Measurements from ENCODE around the gene CTDSPL. TPM values are rescaled to one million over a fixed set of nuclear protein-coding genes. Genes with fewer than 3 reads are reported as not detected.

The CTDSPL gene
- total RNA-seq, 1 experiment from 2014 or later = 34.4 TPM

GRCh38 chr3:37906734-37907282 lies 45.1 kb downstream of the CTDSPL start:
- Histone ChIP-seq H3K27me3 (ENCODE audit: insufficient read depth, low read length) (no peaks in the 10 kb centered on the region), H3K4me3 (replicated peaks in 1 of 2; ENCODE audit: low read depth in 1 of 2, low read length in 2 of 2) (no peak overlapping the region), H3K9me3 (ENCODE audit: control insufficient read depth in 1 of 2, insufficient read depth in 1 of 2, low read depth in 1 of 2, low read length in 2 of 2) (no peaks in the 10 kb centered on the region), H3K4me1 (ENCODE audit: control insufficient read depth in 1 of 2, insufficient read depth in 2 of 2, low read length in 2 of 2) (peaks cover 33 to 38% of the 10 kb centered on the region in 2 experiments; a peak in 3 of 4 replicates), H4K20me1 (ENCODE audit: insufficient read depth) (no peaks in the 10 kb centered on the region), H3K36me3 (ENCODE audit: control insufficient read depth in 1 of 2, insufficient read depth in 2 of 2, low read length in 2 of 2) (no peaks in the 10 kb centered on the region), H2AFZ (ENCODE audit: low read depth, low read length, poor library complexity, severe bottlenecking) (no peak overlapping the region), H3K4me2 (ENCODE audit: low read length) (no peak overlapping the region), H3K9me2 (ENCODE audit: insufficient read depth) (no peaks in the 10 kb centered on the region), H3K79me2 (ENCODE audit: insufficient read depth, low read length) (no peaks in the 10 kb centered on the region; the same call in 1 of the 2 replicates), H3K9ac (ENCODE audit: low read length) (no peak overlapping the region), H3K27ac (ENCODE audit: low read depth, low read length) (no peak overlapping the region)
- intact Hi-C loops (cut with micrococcal nuclease) = no loop called here
- ChIA-PET CTCF (no interaction called here), RAD21 (ENCODE audit: low non-redundant PET in 1 of 2, low total read pairs in 2 of 2, uncharacterized antibody in 2 of 2, unreplicated experiment in 2 of 2) (no interaction called here), POLR2A (no interaction called here)
- no peak for ATAC-seq
- BruUV-seq (replicated peaks) = no TSS peak
- DNase-seq (ENCODE audit: low read depth, low spot score) = no peak
- TF ChIP-seq FOSL1 (IDR thresholded peaks at IDR 0.05; ENCODE audit: low read depth) = no peak
- no peak for TF ChIP-seq EZH2 (IDR thresholded peaks at IDR 0.05)
- no peak for TF ChIP-seq ZBTB33 (IDR thresholded peaks at IDR 0.05; ENCODE audit: extremely low read depth, insufficient replicate concordance, low read length)
- TF ChIP-seq YY1 (IDR thresholded peaks at IDR 0.05; ENCODE audit: extremely low read depth, insufficient replicate concordance, low read depth, low read length) = no peak

- Histone ChIP-seq H2AFZ (ENCODE audit: low read depth, low read length, poor library complexity, severe bottlenecking) (no peak overlapping the region), H3K27ac (ENCODE audit: low read depth, low read length) (no peak overlapping the region), H3K9me2 (ENCODE audit: insufficient read depth) (no peaks in the 10 kb centered on the region), H3K4me2 (ENCODE audit: low read length) (no peak overlapping the region), H3K27me3 (ENCODE audit: insufficient read depth, low read length) (no peaks in the 10 kb centered on the region), H3K9ac (ENCODE audit: low read length) (no peak overlapping the region), H4K20me1 (ENCODE audit: insufficient read depth) (no peaks in the 10 kb centered on the region), H3K4me3 (replicated peaks in 1 of 2; ENCODE audit: low read depth in 1 of 2, low read length in 2 of 2) (no peak overlapping the region), H3K36me3 (ENCODE audit: control insufficient read depth in 1 of 2, insufficient read depth in 2 of 2, low read length in 2 of 2) (no peaks in the 10 kb centered on the region), H3K9me3 (ENCODE audit: control insufficient read depth in 1 of 2, insufficient read depth in 1 of 2, low read depth in 1 of 2, low read length in 2 of 2) (no peaks in the 10 kb centered on the region), H3K79me2 (ENCODE audit: insufficient read depth, low read length) (no peaks in the 10 kb centered on the region; the same call in 1 of the 2 replicates), H3K4me1 (ENCODE audit: control insufficient read depth in 1 of 2, insufficient read depth in 2 of 2, low read length in 2 of 2) (peaks cover 33 to 38% of the 10 kb centered on the region in 2 experiments; a peak in 3 of 4 replicates)
- ATAC-seq (no peak), DNase-seq (ENCODE audit: low read depth, low spot score) (no peak)
- intact Hi-C loops (cut with micrococcal nuclease) = no loop called here
- RAD21 ChIA-PET (ENCODE audit: low non-redundant PET in 1 of 2, low total read pairs in 2 of 2, uncharacterized antibody in 2 of 2, unreplicated experiment in 2 of 2) = no interaction called here
- BruUV-seq (replicated peaks) = no TSS peak
- CTCF ChIA-PET = no interaction called here
- TF ChIP-seq POLR2AphosphoS5 (IDR thresholded peaks at IDR 0.05; ENCODE audit: low read depth, low read length) = no peak
- TF ChIP-seq EGR1 (IDR thresholded peaks at IDR 0.05; ENCODE audit: low read depth) = no peak
- TF ChIP-seq RAD21 (IDR thresholded peaks at IDR 0.05; ENCODE audit: low read depth) = no peak
- no peak for TF ChIP-seq YY1 (IDR thresholded peaks at IDR 0.05; ENCODE audit: extremely low read depth, insufficient replicate concordance, low read depth, low read length)
- TF ChIP-seq POLR2A (IDR thresholded peaks at IDR 0.05; ENCODE audit: borderline replicate concordance, extremely low read depth, insufficient read depth, insufficient read length) = no peak
- no peak for TF ChIP-seq CBX3 (IDR thresholded peaks at IDR 0.05; ENCODE audit: low read depth)
- no peak for TF ChIP-seq TCF7L2 (IDR thresholded peaks at IDR 0.05; ENCODE audit: borderline replicate concordance, extremely low read depth, insufficient read depth, insufficient read length)
- TF ChIP-seq EZH2phosphoT487 (IDR thresholded peaks at IDR 0.05; ENCODE audit: borderline replicate concordance) = no peak
- TF ChIP-seq JUND (IDR thresholded peaks at IDR 0.05) = no peak
- TF ChIP-seq ZNF274 (IDR thresholded peaks at IDR 0.05; ENCODE audit: low read depth, low read length) = no peak
- TF ChIP-seq EZH2 (IDR thresholded peaks at IDR 0.05) = no peak
- TF ChIP-seq CEBPB (IDR thresholded peaks at IDR 0.05; ENCODE audit: low read depth) = no peak
- no peak for TF ChIP-seq SRF (IDR thresholded peaks at IDR 0.05; ENCODE audit: low read depth)
- no peak for TF ChIP-seq ZBTB33 (IDR thresholded peaks at IDR 0.05; ENCODE audit: extremely low read depth, insufficient replicate concordance, low read length)
- TF ChIP-seq MAX (IDR thresholded peaks at IDR 0.05) = no peak
- no peak for TF ChIP-seq SP1 (IDR thresholded peaks at IDR 0.05; ENCODE audit: low read depth)
- no peak for TF ChIP-seq ELF1 (IDR thresholded peaks at IDR 0.05; ENCODE audit: borderline replicate concordance, low read depth)
- POLR2A ChIA-PET = no interaction called here
These were observed 45.7 kb downstream of the CTDSPL start for GRCh38 chr3:37907371-37907770.

Measured in HCT116 (cell line).